Nucleus accumbens (tissue), 56 donors: ENCODE measurements around the gene NDUFV1.
"Not testable (repeated sequence)": the region's sequence is repeated elsewhere in the genome, so short reads cannot be mapped to it uniquely, and the experiment has no call there.

Experiments used
- DNase-seq, 56 donors: peaks; one replicate each; lab custom pipeline; 2025; lab: John Stamatoyannopoulos, UW

Gene NDUFV1

DNA sequence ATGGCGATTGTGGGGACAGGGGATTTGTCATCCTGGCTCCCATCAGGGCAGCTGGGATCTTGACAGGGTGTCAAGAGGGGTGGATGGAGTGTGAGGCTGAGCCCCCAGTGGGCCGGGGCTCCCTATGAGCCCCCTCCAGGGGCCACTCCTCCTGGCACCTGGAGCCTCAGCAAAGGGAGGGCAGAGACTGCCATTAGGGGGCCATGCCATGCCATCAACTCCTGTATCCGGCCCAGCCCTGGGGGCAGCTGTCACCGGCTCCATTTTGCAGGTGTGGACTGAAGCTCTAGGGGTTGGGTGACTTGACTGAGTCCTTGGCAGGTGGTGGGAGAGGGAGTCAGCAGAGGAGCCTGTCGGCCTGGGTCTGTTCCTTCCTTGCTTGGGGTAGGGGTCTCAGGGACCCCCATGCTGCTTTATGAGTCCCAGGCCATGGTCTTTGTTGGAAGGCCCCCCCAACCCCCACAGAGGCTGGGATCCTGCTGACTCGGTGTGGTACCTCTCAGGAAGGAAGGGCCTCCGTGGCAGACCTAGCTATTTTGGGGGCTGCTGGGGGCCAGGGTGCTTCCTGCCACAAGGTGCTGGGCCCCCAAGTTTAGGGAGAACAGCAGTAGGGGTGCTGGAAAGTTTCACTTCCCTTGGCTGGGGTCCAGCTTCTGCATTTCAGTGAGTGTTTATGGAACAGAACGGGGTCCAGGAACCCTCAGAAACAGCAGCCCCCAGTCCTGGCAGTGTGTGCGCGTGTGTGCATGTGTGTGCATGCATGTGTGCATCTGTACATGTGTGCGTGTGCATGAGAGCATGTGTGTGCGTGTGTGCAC is 42.3 kb downstream of the NDUFV1 start:
- DNase-seq, result peak in 7 of 56 donors; percentile 6 to 35 (median 15)

- no peak for DNase-seq
Observed at GRCh38 chr11:67649634-67650510, 43.1 kb downstream of the NDUFV1 start.

GRCh38 chr11:67651976-67652781 is 45.4 kb downstream of the NDUFV1 start:
- no peak for DNase-seq

GRCh38 chr11:67652965-67653845 is 46.5 kb downstream of the NDUFV1 start:
- DNase-seq, result no peak

DNA sequence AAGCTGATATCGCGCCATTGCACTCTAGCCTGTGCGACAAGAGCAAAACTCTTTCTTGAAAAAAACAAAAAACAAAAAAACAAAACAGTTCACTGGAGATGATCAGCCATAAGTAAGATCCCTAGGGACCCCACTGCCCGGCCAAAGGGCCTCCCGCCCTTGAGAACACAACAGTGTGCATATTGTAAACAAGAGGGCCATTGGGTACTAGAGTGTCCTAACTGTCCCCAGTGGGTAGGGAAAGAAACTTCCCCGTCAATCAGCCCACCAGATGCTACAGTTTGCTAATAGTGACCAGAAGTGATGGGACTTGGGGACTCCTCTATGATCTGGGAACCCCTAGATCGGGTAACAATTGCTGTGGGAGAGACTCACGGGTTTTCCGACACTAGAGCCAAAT is 47.5 kb downstream of the NDUFV1 start:
- DNase-seq, result no peak

DNA sequence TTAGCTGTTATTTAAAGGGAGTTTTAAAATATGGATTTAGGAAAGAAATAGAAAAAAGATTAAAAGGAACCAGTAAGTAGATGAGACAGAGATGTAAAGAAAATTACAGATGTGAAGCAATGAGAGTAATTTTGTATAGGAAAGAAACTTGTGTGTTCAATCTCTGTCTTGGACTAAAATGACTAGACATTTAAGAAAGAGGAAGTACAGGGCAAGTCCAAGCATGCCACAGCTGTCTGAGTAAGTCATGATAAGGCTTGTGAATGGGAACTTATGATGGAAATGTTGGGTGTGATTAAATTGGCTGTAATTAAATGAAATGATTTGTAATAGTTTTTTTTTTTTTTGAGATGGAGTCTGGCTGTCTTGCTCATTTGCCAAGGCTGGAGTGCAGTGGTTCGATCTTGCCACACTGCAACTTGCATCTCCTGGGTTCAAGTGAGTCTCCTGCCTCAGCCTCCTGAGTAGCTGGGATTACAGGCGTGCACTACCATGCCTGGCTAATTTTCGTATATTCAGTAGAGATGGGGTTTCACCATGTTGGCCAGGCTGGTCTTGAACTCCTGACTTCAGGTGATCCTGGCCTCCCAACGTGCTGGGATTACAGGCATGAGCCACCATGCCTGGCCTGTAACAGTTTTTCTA is 49.7 kb downstream of the NDUFV1 start:
- DNase-seq, result no peak

GRCh38 chr11:67657300-67657699 is 50.6 kb downstream of the NDUFV1 start:
- no peak for DNase-seq

GRCh38 chr11:67659651-67660165 is 53.0 kb downstream of the NDUFV1 start:
- DNase-seq, result not testable (repeated sequence)

DNA sequence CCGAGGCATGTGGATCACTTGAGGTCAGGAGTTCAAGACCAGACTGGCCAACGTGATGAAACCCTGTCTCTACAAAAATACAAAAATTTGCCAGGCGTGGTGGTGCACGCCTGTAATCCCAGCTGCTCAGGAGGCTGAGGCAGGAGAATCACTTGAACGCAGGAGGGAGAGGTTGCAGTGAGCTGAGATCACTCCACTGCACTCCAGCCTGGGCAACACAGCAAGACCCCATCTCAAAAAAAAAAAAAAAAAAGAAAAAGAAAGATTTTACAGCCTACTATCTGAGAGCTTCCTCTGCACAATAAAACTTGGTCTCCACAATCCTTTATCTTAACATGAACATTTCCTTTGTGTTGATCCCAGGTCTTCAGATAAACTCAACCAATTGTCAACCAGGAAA is 54.0 kb downstream of the NDUFV1 start:
- not testable (repeated sequence) for DNase-seq
